ENCODE results near the gene CACNA1S.

DNA sequence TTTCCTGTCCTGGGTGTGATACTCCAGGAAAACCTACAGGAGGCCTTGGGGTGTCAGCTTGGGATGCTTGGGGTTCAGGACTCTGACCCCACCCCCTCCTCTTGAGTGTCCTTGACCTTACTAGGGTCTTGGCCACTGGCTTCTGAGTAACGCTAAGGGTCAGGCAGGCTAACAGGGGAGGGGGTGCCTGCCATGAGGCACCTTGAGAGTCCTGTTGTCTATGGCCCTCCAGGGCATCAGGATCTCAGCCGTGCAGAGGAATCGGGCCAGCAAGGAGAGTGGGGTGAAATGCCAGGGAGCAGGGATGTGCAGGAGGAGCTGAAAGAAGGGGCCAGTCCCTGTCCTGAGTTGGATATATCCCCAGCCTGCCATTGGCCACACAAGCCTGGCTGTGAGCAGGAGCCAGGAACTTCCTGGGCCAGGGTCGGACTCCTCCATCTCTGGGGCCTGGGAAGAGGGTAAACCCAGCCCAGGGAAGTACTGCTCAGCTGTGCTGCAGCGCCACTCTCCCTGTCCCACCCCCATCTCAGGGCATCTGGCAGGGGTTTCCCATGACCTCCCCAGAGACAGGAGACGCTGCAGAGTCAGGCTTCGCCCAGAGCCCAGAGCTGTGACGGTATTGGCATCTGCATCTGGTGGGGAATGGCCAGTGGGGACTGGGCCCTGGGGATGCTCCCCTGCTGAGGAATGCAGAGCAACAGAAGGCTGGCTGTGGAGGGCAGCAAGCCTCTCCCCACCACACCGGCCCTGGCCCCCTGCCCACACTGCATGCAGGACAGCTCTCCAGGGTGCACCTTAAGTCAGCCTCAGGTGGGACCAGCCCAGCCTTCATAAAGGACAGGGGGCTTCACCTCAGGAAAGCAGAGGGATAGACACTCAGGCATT is 95.0 kb downstream of the CACNA1S start:
- TF ChIP-seq, protein P1, sequence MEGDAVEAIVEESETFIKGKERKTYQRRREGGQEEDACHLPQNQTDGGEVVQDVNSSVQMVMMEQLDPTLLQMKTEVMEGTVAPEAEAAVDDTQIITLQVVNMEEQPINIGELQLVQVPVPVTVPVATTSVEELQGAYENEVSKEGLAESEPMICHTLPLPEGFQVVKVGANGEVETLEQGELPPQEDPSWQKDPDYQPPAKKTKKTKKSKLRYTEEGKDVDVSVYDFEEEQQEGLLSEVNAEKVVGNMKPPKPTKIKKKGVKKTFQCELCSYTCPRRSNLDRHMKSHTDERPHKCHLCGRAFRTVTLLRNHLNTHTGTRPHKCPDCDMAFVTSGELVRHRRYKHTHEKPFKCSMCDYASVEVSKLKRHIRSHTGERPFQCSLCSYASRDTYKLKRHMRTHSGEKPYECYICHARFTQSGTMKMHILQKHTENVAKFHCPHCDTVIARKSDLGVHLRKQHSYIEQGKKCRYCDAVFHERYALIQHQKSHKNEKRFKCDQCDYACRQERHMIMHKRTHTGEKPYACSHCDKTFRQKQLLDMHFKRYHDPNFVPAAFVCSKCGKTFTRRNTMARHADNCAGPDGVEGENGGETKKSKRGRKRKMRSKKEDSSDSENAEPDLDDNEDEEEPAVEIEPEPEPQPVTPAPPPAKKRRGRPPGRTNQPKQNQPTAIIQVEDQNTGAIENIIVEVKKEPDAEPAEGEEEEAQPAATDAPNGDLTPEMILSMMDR (IDR thresholded peaks at IDR 0.05) = no peak
- TF ChIP-seq POLR2A (IDR thresholded peaks at IDR 0.05) = no peak

All from esophagus squamous epithelium (tissue), 4 donors.